Measurements from ENCODE around the gene PRCC.

Gene PRCC

GRCh38 chr1:156767101-156767878 is at the start of gene PRCC:
TSS of gene PRCC (plus strand) at chr1:156767535. CDS start at chr1:156767772, 237 bp downstream.
- peak; percentile 89 to 91 for DNase-seq (ENCODE audit: low read depth in 2 of 2)

GRCh38 chr1:156721131-156721530 is 46.2 kb upstream of the PRCC start:
- DNase-seq (ENCODE audit: low read depth in 2 of 2) = no peak

- no peak for DNase-seq (ENCODE audit: low read depth in 2 of 2)
These were observed 45.8 kb upstream of the PRCC start for GRCh38 chr1:156721535-156721934.

- DNase-seq (ENCODE audit: low read depth in 2 of 2) = peak; percentile 56 to 67
These were observed 41.6 kb upstream of the PRCC start for GRCh38 chr1:156725683-156726280.

GRCh38 chr1:156726549-156727226 is 40.6 kb upstream of the PRCC start:
- DNase-seq (ENCODE audit: low read depth in 2 of 2) = no peak

- DNase-seq (ENCODE audit: low read depth in 2 of 2) = no peak
These were observed 39.8 kb upstream of the PRCC start for GRCh38 chr1:156727492-156727891.

- DNase-seq (ENCODE audit: low read depth in 2 of 2) = peak in 1 of 2 donors; percentile 49
These were observed 39.3 kb upstream of the PRCC start, which contains the start of gene METTL25B for GRCh38 chr1:156727926-156728598. TSS of gene METTL25B (plus strand) at chr1:156728469. CDS start at chr1:156729105, 636 bp downstream.

GRCh38 chr1:156728599-156729462 is 38.5 kb upstream of the PRCC start, which contains the start of gene ISG20L2:
TSS of gene ISG20L2 (minus strand) at chr1:156728766. CDS start at chr1:156727652, 1,114 bp downstream.
- peak; percentile 84 to 86 for DNase-seq (ENCODE audit: low read depth in 2 of 2)

GRCh38 chr1:156733989-156734584 is 33.2 kb upstream of the PRCC start:
- no peak for DNase-seq (ENCODE audit: low read depth in 2 of 2)

- no peak for DNase-seq (ENCODE audit: low read depth in 2 of 2)
These were observed 28.9 kb upstream of the PRCC start for GRCh38 chr1:156738407-156738806.

- no peak for DNase-seq (ENCODE audit: low read depth in 2 of 2)
These were observed 28.4 kb upstream of the PRCC start for GRCh38 chr1:156738916-156739315.

GRCh38 chr1:156740237-156740740 is 27.0 kb upstream of the PRCC start:
- no peak for DNase-seq (ENCODE audit: low read depth in 2 of 2)

GRCh38 chr1:156740741-156741480 is 26.4 kb upstream of the PRCC start, which contains the start of gene MRPL24:
TSS of gene MRPL24 (minus strand) at chr1:156741088. CDS start at chr1:156738704, 2,384 bp downstream.
- peak; percentile 91 for DNase-seq (ENCODE audit: low read depth in 2 of 2)

GRCh38 chr1:156741481-156741983 is 25.8 kb upstream of the PRCC start:
- no peak for DNase-seq (ENCODE audit: low read depth in 2 of 2)

- no peak for DNase-seq (ENCODE audit: low read depth in 2 of 2)
These were observed 25.3 kb upstream of the PRCC start for GRCh38 chr1:156742017-156742416.

GRCh38 chr1:156742801-156743200 is 24.5 kb upstream of the PRCC start:
- no peak for DNase-seq (ENCODE audit: low read depth in 2 of 2)

- no peak for DNase-seq (ENCODE audit: low read depth in 2 of 2)
These were observed 23.7 kb upstream of the PRCC start for GRCh38 chr1:156743367-156744302.

GRCh38 chr1:156744344-156744743 is 23.0 kb upstream of the PRCC start:
- DNase-seq (ENCODE audit: low read depth in 2 of 2) = no peak
